CD14-positive monocyte (primary cell): Measurements from ENCODE around the gene ADAD2. TPM values are rescaled to one million over a fixed set of nuclear protein-coding genes. Genes with fewer than 3 reads are reported as not detected.

Experiments
- DNase-seq, 3 donors: peaks; one replicate each; pipeline ENCODE4 v3.0.0-alpha.2; 2011 to 2022
- H2AFZ ChIP-seq: 2 replicates; pipeline ENCODE4 v1.6.0; 2012; ENCODE audit warnings: mild to moderate bottlenecking, low read depth, low read length, inconsistent platforms; ENCODE audit not compliant: insufficient read depth, poor library complexity, severe bottlenecking
- H3K27ac ChIP-seq, 2 donors: 1 replicate in 1 of 2; 2 replicates in 1 of 2; pipeline ENCODE4 v1.5.1; 2012 to 2013; ENCODE audit warnings: low read length in 2 of 2, control low read depth in 1 of 2, inconsistent platforms in 1 of 2, low read depth in 1 of 2, mild to moderate bottlenecking in 1 of 2
- H3K27me3 ChIP-seq, 2 donors: one replicate each; pipeline versions ENCODE4 v1.6.0 to v1.6.1; 2011 to 2013; ENCODE audit warnings: low read length in 2 of 2; ENCODE audit not compliant: control insufficient read depth in 2 of 2, insufficient read depth in 2 of 2
- H3K36me3 ChIP-seq, 2 donors: replicated peaks in 1 of 2; 1 replicate in 1 of 2; 2 replicates in 1 of 2; pipeline versions ENCODE4 v1.5.1 to v1.6.1; 2012 to 2013; ENCODE audit warnings: low read length in 2 of 2, control low read depth in 1 of 2, inconsistent platforms in 1 of 2, mild to moderate bottlenecking in 1 of 2; ENCODE audit not compliant: insufficient read depth in 2 of 2, control insufficient read depth in 1 of 2
- H3K4me1 ChIP-seq, 2 donors: 1 replicate in 1 of 2; 2 replicates in 1 of 2; pipeline versions ENCODE4 v1.5.1 to v1.6.1; 2012 to 2013; ENCODE audit warnings: low read length in 2 of 2, control low read depth in 1 of 2, inconsistent platforms in 1 of 2, mild to moderate bottlenecking in 1 of 2, moderate library complexity in 1 of 2; ENCODE audit not compliant: insufficient read depth in 2 of 2, control insufficient read depth in 1 of 2
- H3K4me2 ChIP-seq: replicated peaks from 2 replicates; pipeline ENCODE3; 2012; ENCODE audit warnings: low read length, moderate library complexity, mild to moderate bottlenecking; ENCODE audit not compliant: poor library complexity, severe bottlenecking; ENCODE audit errors: extremely low read depth
- H3K4me3 ChIP-seq, 3 experiments: fragments of 200-600 bp in 1 of 3; sonication (generic) in 1 of 3; replicated peaks in 1 of 3; 1 replicate in 2 of 3; 2 replicates in 1 of 3; pipeline ENCODE4 v1.5.1; 2011 to 2013; ENCODE audit warnings: low read length in 3 of 3, mild to moderate bottlenecking in 3 of 3, control low read depth in 2 of 3, low read depth in 2 of 3, inconsistent platforms in 1 of 3, moderate library complexity in 1 of 3
- H3K79me2 ChIP-seq: 2 replicates; pipeline ENCODE4 v1.6.0; 2012; ENCODE audit warnings: mild to moderate bottlenecking, control low read depth, inconsistent platforms, low read length, moderate library complexity; ENCODE audit not compliant: insufficient read depth
- H3K9ac ChIP-seq: 2 replicates; pipeline ENCODE4 v1.6.0; 2017; ENCODE audit warnings: low read length, mild to moderate bottlenecking; ENCODE audit not compliant: insufficient read depth, poor library complexity, severe bottlenecking
- H3K9me3 ChIP-seq, 2 donors: replicated peaks in 1 of 2; 1 replicate in 1 of 2; 2 replicates in 1 of 2; pipeline versions ENCODE4 v1.5.1 to v1.6.1; 2012 to 2013; ENCODE audit warnings: low read length in 2 of 2, control low read depth in 1 of 2; ENCODE audit not compliant: control insufficient read depth in 1 of 2, insufficient read depth in 1 of 2
- H4K20me1 ChIP-seq: 2 replicates; pipeline ENCODE4 v1.6.0; 2012; ENCODE audit warnings: mild to moderate bottlenecking, low read length, control low read depth, moderate library complexity; ENCODE audit not compliant: insufficient read depth
- H3K27ac Mint-ChIP-seq, 7 donors: one replicate each; pipeline ENCODE4 v1.8.0; 2020; ENCODE audit warnings: mild to moderate bottlenecking in 7 of 7, mixed read lengths in 7 of 7, moderate library complexity in 6 of 7, inconsistent platforms in 2 of 7
- H3K27me3 Mint-ChIP-seq, 3 donors: one replicate each; pipeline ENCODE4 v1.8.0; 2021 to 2022; ENCODE audit warnings: low read depth in 3 of 3, mild to moderate bottlenecking in 3 of 3, mixed read lengths in 3 of 3, moderate library complexity in 3 of 3, inconsistent platforms in 1 of 3
- H3K36me3 Mint-ChIP-seq, 2 donors: one replicate each; pipeline ENCODE4 v1.8.0; 2020; ENCODE audit warnings: mixed read lengths in 2 of 2, inconsistent platforms in 1 of 2, mild to moderate bottlenecking in 1 of 2
- H3K4me1 Mint-ChIP-seq: one replicate; pipeline ENCODE4 v1.8.0; 2020; ENCODE audit warnings: mild to moderate bottlenecking, mixed read lengths
- H3K4me3 Mint-ChIP-seq, 2 donors: one replicate each; pipeline ENCODE4 v1.8.0; 2020; ENCODE audit warnings: mild to moderate bottlenecking in 2 of 2, mixed read lengths in 2 of 2, moderate library complexity in 1 of 2
- H3K9me3 Mint-ChIP-seq, 7 donors: one replicate each; pipeline ENCODE4 v1.8.0; 2020 to 2022; ENCODE audit warnings: mixed read lengths in 7 of 7, mild to moderate bottlenecking in 6 of 7, moderate library complexity in 6 of 7, inconsistent platforms in 2 of 7
- WGBS: methylation state at CpG from one replicate; pipeline ENCODE4 v1.1.5; 2013; ENCODE audit warnings: missing lambda C conversion rate; ENCODE audit not compliant: insufficient coverage; 5-methylcytosine and 5-hydroxymethylcytosine counted together
- intact Hi-C, 2 donors: fragments of 100-400 bp; cut with micrococcal nuclease; formaldehyde crosslinking; loops; one replicate each; pipeline versions ENCODE4 v1.15.0 to v1.15.1; 2023
- polyA plus RNA-seq, 3 donors: library from polyadenylated mRNA; depleted of rRNA in 1 of 3; unstranded in 2 of 3; stranded (reverse) in 1 of 3; fragments of 300-500 nt in 2 of 3; fragments of >200 nt in 1 of 3; fragmentation: Illumina TruSeq in 2 of 3; gene quantifications; 1 replicate in 2 of 3; 2 replicates in 1 of 3; pipeline ENCODE4 v1.2.3, GENCODE V29; 2012 to 2021
- TF ChIP-seq, protein P1 (sequence below): fragments of 200-600 bp; IDR thresholded peaks from one replicate; pipeline ENCODE4 v1.8.0; 2022; ENCODE audit warnings: antibody characterized with exemption, mild to moderate bottlenecking

ADAD2 gene
- polyA plus RNA-seq, 3 donors, result not detected

- H3K9me3 Mint-ChIP-seq, result no peaks in the 10 kb centered on the region
- H4K20me1 ChIP-seq, result peaks cover 5% of the 10 kb centered on the region
- intact Hi-C loops, result loop anchor here in 1 of 2 donors (5.0 kb wide), 2 partner anchors 35 to 115 kb away; partner anchors contain the start of genes DNAAF1 and HSDL1
- no peaks in the 10 kb centered on the region for H3K27me3 ChIP-seq
- H3K27me3 Mint-ChIP-seq, result peaks cover 0 to 2% (median 1%) of the 10 kb centered on the region in 3 donors
- no peak overlapping the region for H3K9ac ChIP-seq
- no peaks in the 10 kb centered on the region for H3K9me3 ChIP-seq
- no peak overlapping the region for H3K27ac ChIP-seq
- H3K27ac Mint-ChIP-seq, result peak overlapping the region in 2 of 7 donors; percentile 8 to 64
- no peak overlapping the region for H2AFZ ChIP-seq
- DNase-seq, result no peak
- H3K36me3 Mint-ChIP-seq, result peaks cover 70 to 80% of the 10 kb centered on the region in 2 donors
- H3K79me2 ChIP-seq, result peaks cover 32% of the 10 kb centered on the region
- whole genome bisulfite sequencing, result 98% methylated on average over 18 of the region's 18 CpGs
- peaks cover 8 to 11% of the 10 kb centered on the region in 2 donors for H3K4me1 ChIP-seq
- no peak overlapping the region for H3K4me2 ChIP-seq
- no peak overlapping the region for H3K4me3 ChIP-seq
- H3K36me3 ChIP-seq, result peaks cover 74 to 79% of the 10 kb centered on the region in 2 donors
- TF ChIP-seq, protein P1, sequence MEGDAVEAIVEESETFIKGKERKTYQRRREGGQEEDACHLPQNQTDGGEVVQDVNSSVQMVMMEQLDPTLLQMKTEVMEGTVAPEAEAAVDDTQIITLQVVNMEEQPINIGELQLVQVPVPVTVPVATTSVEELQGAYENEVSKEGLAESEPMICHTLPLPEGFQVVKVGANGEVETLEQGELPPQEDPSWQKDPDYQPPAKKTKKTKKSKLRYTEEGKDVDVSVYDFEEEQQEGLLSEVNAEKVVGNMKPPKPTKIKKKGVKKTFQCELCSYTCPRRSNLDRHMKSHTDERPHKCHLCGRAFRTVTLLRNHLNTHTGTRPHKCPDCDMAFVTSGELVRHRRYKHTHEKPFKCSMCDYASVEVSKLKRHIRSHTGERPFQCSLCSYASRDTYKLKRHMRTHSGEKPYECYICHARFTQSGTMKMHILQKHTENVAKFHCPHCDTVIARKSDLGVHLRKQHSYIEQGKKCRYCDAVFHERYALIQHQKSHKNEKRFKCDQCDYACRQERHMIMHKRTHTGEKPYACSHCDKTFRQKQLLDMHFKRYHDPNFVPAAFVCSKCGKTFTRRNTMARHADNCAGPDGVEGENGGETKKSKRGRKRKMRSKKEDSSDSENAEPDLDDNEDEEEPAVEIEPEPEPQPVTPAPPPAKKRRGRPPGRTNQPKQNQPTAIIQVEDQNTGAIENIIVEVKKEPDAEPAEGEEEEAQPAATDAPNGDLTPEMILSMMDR, result no peak
- peaks cover 12% of the 10 kb centered on the region for H3K4me1 Mint-ChIP-seq
- H3K4me3 Mint-ChIP-seq, result no peak overlapping the region
Observed at GRCh38 chr16:84182104-84182503, 8.9 kb upstream of the ADAD2 start.

GRCh38 chr16:84182680-84183571 is 8.0 kb upstream of the ADAD2 start:
- H3K27ac ChIP-seq, result peak overlapping the region in 1 of 2 donors; percentile 5
- peaks cover 69 to 74% of the 10 kb centered on the region in 2 donors for H3K36me3 ChIP-seq
- Mint-ChIP-seq H3K4me3 (no peak overlapping the region), H3K27me3 (peaks cover 0 to 2% (median 1%) of the 10 kb centered on the region in 3 donors), H3K36me3 (peaks cover 64 to 73% of the 10 kb centered on the region in 2 donors), H3K27ac (peak overlapping the region in 4 of 7 donors; percentile 41 to 64 (median 54)), H3K9me3 (no peaks in the 10 kb centered on the region), H3K4me1 (peaks cover 13% of the 10 kb centered on the region)
- H3K79me2 ChIP-seq, result peaks cover 32% of the 10 kb centered on the region
- WGBS, result 97% methylated on average over 17 of the region's 26 CpGs
- no peaks in the 10 kb centered on the region for H3K9me3 ChIP-seq
- H3K4me2 ChIP-seq, result no peak overlapping the region
- no peak overlapping the region for H3K9ac ChIP-seq
- no peak overlapping the region for H2AFZ ChIP-seq
- peaks cover 5% of the 10 kb centered on the region for H4K20me1 ChIP-seq
- no peaks in the 10 kb centered on the region for H3K27me3 ChIP-seq
- intact Hi-C loops, result loop anchor here in 1 of 2 donors (5.0 kb wide), 2 partner anchors 36 to 116 kb away; partner anchors contain the start of genes DNAAF1 and HSDL1
- TF ChIP-seq, protein P1, result no peak
- H3K4me3 ChIP-seq, result no peak overlapping the region
- peaks cover 7 to 11% of the 10 kb centered on the region in 2 donors for H3K4me1 ChIP-seq
- DNase-seq, result no peak
